Activated T-cell treated with anti-CD3 and anti-CD28 coated beads, Interleukin-2, amount 50 U/mL, for 4 hours (primary cell): ENCODE results near the gene GRK5. TPM values are rescaled to one million over a fixed set of nuclear protein-coding genes. Genes with fewer than 3 reads are reported as not detected.
A peak's percentile ranks its signal among the peaks of the same experiment; 100 is the strongest.

ENCODE experiments used
- ATAC-seq, 2 donors: fragments of 200-7000 bp; cut with Tn5 transposase; one replicate each; pipeline ENCODE4 v1.10.0; 2021
- DNase-seq: peaks from one replicate; pipeline ENCODE4 v3.0.0-alpha.2; 2020
- H3K27me3 Mint-ChIP-seq: one replicate; pipeline ENCODE4 v1.8.0; 2021; ENCODE audit warnings: low read depth, mixed read lengths
- H3K36me3 Mint-ChIP-seq: one replicate; pipeline ENCODE4 v1.8.0; 2022; ENCODE audit warnings: mixed read lengths; ENCODE audit not compliant: insufficient read depth
- H3K4me1 Mint-ChIP-seq: one replicate; pipeline ENCODE4 v1.8.0; 2021; ENCODE audit warnings: low read depth, mixed read lengths
- H3K4me3 Mint-ChIP-seq: one replicate; pipeline ENCODE4 v1.8.0; 2021; ENCODE audit warnings: mild to moderate bottlenecking, moderate library complexity, mixed read lengths
- H3K9me3 Mint-ChIP-seq: one replicate; pipeline ENCODE4 v1.8.0; 2021; ENCODE audit warnings: mixed read lengths
- total RNA-seq, 3 donors: library from RNA; stranded (reverse); gene quantifications; one replicate each; pipeline ENCODE4 v1.2.1, GENCODE V29; 2021

Gene GRK5
- total RNA-seq, 3 donors from 2014 or later: 14.0 to 15.6 (median 15.3) TPM

DNA sequence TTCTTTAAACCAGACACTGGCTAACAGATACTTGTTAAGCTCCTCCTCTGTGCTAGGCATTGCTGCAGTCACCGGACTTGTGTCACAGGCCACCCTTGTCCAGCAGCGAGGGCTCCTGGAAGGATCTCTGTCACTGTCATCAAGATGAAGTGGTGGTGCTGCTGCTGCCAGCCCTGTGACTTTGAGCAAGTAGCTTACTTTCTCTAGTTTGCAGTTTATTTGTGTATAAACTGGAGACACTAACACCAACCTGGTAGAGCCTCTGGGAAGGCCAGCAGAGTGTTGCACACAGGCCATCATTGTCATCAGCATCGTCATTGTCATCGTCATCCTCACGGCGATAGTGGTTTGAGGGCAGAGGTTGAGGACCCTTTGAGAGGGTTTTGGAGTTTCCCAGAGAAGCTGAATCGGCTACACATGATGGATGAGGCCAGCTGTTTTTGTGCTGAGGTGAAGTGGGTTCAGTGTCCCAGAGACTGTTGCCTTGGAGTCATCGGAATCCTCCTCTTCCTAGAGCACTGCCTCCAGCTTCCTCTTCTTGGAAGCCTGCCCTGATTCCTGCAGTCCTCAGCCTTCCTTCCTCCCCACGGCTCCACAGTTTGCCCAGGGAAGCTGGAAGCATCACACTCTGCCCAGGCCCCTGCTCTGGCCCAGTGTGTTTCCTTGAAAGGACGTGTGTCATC, 128.4 kb downstream of the GRK5 start:
- no peak overlapping the region for H3K4me3 Mint-ChIP-seq
- peaks cover 13% of the 10 kb centered on the region for H3K4me1 Mint-ChIP-seq
- DNase-seq: no peak
- no peaks in the 10 kb centered on the region for H3K9me3 Mint-ChIP-seq
- no peaks in the 10 kb centered on the region for H3K27me3 Mint-ChIP-seq
- ATAC-seq: no peak
- H3K36me3 Mint-ChIP-seq: peaks cover 20% of the 10 kb centered on the region

DNA sequence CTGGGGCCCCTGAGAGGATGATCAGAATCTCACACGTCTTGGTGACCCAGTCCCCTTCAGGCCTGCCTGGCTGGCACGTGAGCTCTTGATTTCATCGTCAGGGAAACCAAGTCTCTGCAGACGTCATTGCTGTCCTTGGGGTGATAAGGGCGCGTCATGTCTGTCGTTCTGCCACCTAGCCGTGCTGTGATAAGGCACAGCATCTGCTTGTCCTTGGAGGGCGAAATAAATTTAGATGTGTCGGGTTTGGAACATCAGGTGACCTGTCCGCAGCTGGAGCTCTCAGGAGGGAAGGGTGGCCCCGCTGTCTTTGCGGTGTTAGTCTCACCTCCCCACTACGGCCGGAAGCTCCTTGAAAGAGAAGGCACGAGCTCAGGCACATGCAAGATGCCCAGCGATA, 129.2 kb downstream of the GRK5 start:
- DNase-seq: no peak
- H3K4me1 Mint-ChIP-seq: peaks cover 21% of the 10 kb centered on the region
- no peaks in the 10 kb centered on the region for H3K9me3 Mint-ChIP-seq
- no peak overlapping the region for H3K4me3 Mint-ChIP-seq
- ATAC-seq: no peak
- peaks cover 23% of the 10 kb centered on the region for H3K36me3 Mint-ChIP-seq
- no peaks in the 10 kb centered on the region for H3K27me3 Mint-ChIP-seq

DNA sequence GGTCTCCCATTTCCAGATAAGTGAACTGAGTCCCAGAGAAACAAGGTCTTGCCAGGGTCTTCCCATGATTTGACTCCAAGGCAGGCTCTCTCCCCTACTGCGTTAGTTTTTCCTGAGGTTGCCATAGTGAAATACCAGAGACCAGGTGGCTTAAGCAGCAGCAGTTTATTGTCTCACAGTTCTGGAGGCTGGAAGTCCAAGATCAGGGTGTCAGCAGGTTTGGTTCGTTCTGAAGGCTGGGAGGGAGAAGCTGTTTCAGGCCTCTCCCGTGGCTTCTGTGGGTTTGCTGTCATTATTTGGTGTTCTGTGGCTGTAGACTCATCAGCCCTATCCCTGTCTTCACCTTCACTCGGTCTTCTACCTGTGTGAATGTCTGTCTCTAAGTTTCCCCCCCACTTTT, 129.9 kb downstream of the GRK5 start:
- Mint-ChIP-seq H3K27me3 (no peaks in the 10 kb centered on the region), H3K36me3 (peaks cover 23% of the 10 kb centered on the region), H3K4me3 (no peak overlapping the region), H3K9me3 (no peaks in the 10 kb centered on the region), H3K4me1 (peaks cover 25% of the 10 kb centered on the region)
- DNase-seq (no peak), ATAC-seq (no peak)

DNA sequence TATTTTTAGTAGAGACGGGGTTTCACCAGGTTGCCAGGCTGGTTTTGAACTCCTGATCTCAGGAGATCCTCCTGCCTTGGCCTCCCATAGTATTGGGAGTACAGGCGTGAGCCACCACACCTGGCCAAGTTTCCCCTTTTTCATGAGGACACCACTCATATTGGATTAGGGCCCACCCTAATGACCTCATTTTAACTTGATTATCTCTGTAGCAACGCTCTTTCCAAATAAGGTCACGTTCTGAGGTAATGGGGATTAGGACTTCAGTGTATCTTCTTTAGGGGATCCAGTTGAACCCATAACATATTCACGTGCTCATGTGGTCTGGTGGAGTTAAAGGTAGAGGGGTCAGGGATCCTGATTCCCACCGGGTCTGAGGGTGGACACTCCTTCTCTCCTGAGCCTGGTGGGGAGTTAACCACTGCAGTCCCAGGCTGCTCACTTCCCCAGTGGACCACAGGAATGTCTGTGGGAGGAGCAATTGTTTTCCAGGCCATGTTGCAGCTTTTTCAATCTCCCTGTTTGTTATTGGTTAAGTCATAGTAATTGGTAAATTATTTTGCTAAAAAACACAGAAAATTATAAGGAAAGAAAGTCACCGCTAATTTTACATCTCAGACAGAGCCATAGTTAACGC, 130.5 kb downstream of the GRK5 start:
- no peak for DNase-seq
- Mint-ChIP-seq H3K4me1 (peaks cover 27% of the 10 kb centered on the region), H3K27me3 (no peaks in the 10 kb centered on the region), H3K9me3 (no peaks in the 10 kb centered on the region), H3K4me3 (no peak overlapping the region), H3K36me3 (peaks cover 20% of the 10 kb centered on the region)
- no peak for ATAC-seq

DNA sequence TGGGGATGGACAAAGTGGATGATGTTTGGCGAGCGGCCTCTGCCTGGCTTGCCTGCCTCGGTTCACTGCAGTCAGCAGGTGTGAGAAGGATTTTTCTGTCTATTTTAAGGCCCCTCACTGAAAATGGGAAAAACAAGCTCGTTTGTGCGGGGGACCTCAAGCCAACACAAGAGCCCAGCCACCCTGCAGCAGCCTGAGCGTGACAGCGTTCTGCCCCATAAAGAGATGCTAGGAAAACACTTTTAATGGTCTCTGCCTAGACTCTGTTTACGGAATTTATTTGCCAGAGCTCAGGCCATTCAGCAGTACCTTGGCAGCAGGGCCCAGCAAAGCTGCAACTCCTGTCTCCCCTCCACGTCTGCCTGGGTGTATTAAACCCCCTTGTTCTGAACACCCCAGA, 131.7 kb downstream of the GRK5 start:
- Mint-ChIP-seq H3K4me3 (no peak overlapping the region), H3K4me1 (peaks cover 27% of the 10 kb centered on the region), H3K36me3 (peaks cover 23% of the 10 kb centered on the region), H3K27me3 (no peaks in the 10 kb centered on the region), H3K9me3 (no peaks in the 10 kb centered on the region)
- DNase-seq (no peak), ATAC-seq (no peak)

DNA sequence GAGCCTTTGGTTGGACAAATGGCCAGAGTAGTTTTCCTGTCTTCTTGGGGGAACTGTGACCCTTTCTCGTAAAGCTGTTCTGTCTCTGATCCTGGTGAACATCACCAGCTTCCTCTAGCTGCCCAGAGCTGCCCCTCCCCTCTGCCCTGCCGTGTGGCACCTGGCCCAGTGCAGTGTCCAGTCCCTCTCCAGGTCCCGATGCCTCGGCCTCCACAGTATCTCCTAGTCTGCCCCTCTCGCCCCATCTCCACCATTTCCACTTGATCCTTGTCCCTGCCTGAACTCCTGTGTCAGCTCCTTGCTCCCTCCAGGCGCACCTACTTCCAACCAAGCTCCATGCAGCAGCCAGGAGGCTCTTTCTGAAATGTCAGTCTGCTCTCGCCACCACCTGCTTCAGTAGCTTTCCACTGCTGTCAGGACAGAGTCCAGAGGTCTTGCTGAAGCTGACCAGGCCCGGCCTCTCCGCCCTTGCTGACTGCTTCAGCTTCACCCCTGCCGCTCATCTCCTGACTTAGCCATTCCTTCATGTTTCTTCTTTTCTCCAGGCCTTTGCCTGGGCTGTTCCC, 133.6 kb downstream of the GRK5 start:
- DNase-seq (no peak), ATAC-seq (no peak)
- H3K4me1 Mint-ChIP-seq: peaks cover 36% of the 10 kb centered on the region
- peaks cover 22% of the 10 kb centered on the region for H3K36me3 Mint-ChIP-seq
- H3K9me3 Mint-ChIP-seq: no peaks in the 10 kb centered on the region
- H3K27me3 Mint-ChIP-seq: no peaks in the 10 kb centered on the region
- no peak overlapping the region for H3K4me3 Mint-ChIP-seq

DNA sequence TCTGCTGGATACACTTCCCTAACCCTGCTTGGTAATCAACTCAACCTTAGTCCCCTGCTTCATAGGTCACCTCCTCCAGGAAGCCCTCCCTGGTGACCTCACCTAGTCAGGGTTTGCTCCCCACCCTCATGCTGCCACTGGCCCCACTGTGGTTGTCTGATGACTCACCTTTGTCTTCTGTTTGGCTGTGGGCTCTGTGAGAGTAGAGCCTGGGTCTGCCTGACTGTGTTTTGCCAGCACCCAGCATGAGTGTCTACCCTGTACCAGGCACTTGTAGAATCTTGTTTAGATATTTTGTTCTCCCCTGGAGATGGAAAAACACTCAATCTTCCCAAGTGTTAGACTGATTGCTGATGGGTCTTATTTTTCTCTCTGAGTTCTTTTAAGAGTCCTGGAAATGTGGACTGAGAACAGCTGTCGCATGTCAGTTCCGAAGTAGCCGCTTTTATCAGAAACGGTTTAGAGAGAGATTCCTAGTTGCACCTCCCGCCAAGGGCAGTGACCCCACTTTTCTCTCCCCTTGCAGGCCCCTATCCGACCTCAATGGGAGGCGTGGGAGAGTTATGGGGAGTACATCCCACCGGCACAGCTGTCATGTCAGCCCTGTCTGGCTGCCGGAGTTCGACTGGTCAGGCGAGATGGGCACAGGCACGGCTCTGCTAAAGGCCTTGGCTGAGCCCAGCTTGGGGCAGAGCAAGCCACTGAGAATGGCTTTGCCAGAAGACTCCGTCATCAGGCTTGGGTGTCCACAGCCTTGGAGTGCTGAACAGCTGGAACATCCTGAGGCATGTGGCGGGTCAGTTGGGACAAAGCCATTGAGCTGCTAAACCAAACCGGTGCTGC, 134.3 kb downstream of the GRK5 start:
- Mint-ChIP-seq H3K36me3 (peaks cover 18% of the 10 kb centered on the region), H3K4me3 (no peak overlapping the region), H3K9me3 (no peaks in the 10 kb centered on the region), H3K4me1 (peaks cover 36% of the 10 kb centered on the region), H3K27me3 (no peaks in the 10 kb centered on the region)
- DNase-seq: peak; percentile 44
- peak; percentile 98 for ATAC-seq

DNA sequence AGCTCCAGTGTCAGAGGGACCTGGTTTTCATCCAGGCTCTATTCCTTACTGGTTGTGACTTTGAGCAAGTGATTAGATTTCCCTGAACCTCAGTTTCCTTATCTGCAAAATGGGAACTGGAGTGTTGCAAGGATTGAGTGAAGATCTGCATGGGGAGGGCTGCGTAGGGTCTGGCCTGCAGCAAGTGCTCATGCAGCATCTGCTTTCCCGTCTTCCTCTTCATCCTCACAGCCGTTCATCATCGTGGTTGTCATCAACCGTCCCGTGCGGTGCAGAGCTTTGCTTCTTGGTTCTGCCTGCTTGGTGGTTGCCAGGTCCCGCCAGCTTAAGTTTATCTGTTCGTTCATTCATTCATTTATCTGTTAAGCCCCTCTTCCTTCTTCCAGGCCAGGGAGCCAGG, 135.0 kb downstream of the GRK5 start:
- H3K4me1 Mint-ChIP-seq: peaks cover 36% of the 10 kb centered on the region

DNA sequence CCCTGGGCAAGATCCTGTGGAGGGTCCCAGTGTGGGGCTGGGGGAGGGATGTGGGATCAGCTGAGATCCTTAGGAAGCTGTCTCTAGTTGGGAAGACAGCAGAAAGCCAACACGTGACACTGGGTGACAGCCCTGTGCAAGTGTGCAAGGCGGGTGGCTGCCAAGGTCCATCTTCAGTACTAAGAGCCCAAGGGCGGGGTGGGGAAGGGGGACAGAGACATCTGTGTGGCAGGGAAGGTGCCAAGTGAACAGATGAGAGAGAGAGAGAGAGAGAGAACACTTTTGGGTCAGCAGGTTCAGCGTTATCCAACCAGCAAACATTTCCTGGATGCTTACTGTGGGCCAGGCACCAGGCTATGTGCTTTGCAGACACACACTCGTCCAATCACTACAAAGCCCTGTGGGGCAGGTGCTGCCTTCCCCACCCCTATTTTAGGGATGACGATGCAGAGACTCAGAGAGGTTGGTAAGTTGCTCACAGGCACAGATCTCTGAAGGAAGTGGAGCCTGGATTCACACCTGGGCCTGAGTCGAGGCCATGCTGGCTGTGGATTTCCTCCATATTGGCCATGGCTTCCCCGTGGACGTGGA, 135.7 kb downstream of the GRK5 start:
- H3K36me3 Mint-ChIP-seq: peaks cover 21% of the 10 kb centered on the region
- H3K4me1 Mint-ChIP-seq: peaks cover 36% of the 10 kb centered on the region
- ATAC-seq: no peak
- no peaks in the 10 kb centered on the region for H3K27me3 Mint-ChIP-seq
- H3K4me3 Mint-ChIP-seq: no peak overlapping the region
- no peaks in the 10 kb centered on the region for H3K9me3 Mint-ChIP-seq
- no peak for DNase-seq

More for the DNA sequence above, 135.0 kb downstream of the GRK5 start:
- Mint-ChIP-seq H3K27me3 (no peaks in the 10 kb centered on the region), H3K4me3 (no peak overlapping the region), H3K9me3 (no peaks in the 10 kb centered on the region), H3K36me3 (peaks cover 17% of the 10 kb centered on the region)
- no peak for DNase-seq
- no peak for ATAC-seq

DNA sequence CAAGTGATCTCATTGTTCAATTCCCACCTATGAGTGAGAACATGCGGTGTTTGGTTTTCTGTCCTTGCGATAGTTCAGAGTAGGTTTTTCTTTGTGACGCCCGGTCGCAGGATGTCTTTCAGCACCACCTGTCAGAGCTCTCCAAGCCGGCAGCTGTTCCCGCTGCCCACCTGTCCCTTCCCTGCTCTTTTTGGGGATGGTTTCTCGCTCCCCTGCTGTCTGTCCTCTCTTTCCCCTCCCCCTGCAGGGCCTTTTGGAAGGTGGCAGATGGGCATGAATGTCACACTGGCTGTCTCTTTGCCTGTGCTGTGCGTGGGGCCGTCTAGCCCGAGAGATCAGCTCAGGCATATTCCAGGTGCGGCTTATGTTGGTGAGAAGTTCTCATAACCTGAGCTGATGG, 137.0 kb downstream of the GRK5 start:
- Mint-ChIP-seq H3K27me3 (no peaks in the 10 kb centered on the region), H3K4me3 (no peak overlapping the region), H3K9me3 (no peaks in the 10 kb centered on the region), H3K36me3 (peaks cover 30% of the 10 kb centered on the region), H3K4me1 (peaks cover 36% of the 10 kb centered on the region)
- DNase-seq (no peak), ATAC-seq (no peak)

DNA sequence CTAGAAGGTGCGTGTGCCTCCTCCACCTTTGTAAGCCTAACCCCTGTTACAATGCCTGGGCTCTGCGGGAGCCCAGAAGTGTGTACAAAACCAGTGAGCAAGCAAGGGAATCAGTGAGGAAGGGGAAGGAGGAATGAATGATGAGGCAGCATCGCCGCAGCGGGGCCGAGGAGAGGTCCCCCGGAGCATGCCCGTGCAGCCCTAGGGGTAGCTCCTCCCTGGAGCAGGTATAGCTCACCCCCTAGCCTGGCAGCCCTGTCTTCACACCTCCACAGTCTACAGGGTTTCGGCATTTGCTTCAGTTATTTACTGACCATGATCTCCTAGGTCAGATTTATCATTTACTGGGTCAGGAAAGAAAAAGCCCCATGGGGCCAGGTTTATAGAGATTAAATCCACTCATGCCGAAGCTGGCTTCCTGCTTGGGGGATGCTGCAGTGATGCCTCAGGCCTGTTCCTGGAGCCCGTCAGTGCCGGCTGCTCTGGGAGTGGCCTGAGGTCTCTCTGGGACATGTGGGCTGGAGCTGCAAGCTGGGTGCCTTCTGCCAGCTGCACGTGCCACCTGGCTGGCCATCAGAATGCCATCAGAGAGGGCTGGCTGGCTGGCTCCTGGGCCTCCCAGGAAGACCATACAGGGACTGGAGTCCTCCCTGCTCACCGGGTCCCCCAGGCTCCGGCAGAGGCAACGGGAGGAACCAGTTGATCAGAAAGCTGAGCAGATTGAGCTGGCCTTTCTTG, 138.9 kb downstream of the GRK5 start:
- Mint-ChIP-seq H3K9me3 (peaks cover 9% of the 10 kb centered on the region), H3K4me1 (peaks cover 31% of the 10 kb centered on the region), H3K36me3 (peaks cover 39% of the 10 kb centered on the region), H3K4me3 (no peak overlapping the region), H3K27me3 (no peaks in the 10 kb centered on the region)
- ATAC-seq (no peak), DNase-seq (no peak)

DNA sequence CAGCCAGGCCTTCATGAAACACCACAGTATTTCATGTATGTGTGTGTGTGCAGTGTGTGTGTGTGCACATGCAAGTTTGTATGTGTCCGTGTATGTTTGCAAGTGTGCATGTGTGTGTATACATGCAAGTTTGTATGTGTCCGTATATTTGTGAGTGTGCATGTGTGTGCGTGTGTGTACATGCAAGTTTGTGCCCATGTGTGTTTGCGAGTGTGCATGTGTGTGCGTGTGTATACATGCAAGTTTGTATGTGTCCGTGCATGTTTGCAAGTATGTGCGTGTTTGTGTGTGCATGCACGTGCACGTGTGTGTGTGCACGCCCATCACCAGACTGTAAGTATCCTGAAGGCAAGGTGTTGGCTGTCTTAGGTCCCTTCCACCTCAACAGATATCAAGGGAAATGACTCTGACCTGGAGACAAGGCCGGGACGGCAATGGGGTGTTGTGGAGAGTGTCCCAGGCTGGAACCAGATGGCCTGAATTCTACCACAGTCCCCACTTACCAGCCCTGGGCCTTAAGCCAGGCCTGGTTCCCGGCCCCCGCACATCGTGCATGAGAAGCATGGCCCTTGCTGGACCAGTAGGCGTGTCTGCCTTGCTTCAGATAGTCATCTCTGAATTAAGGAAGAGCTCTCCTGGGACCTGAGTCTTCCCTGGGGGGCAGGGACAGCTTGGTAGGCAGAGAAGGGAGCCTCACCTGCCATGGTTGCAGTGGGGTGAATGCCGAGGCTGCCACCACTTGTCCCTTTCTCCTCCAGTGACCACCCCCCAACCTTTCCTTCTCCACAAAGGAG, 140.0 kb downstream of the GRK5 start:
- no peak overlapping the region for H3K4me3 Mint-ChIP-seq
- H3K27me3 Mint-ChIP-seq: no peaks in the 10 kb centered on the region
- peaks cover 22% of the 10 kb centered on the region for H3K4me1 Mint-ChIP-seq

DNA sequence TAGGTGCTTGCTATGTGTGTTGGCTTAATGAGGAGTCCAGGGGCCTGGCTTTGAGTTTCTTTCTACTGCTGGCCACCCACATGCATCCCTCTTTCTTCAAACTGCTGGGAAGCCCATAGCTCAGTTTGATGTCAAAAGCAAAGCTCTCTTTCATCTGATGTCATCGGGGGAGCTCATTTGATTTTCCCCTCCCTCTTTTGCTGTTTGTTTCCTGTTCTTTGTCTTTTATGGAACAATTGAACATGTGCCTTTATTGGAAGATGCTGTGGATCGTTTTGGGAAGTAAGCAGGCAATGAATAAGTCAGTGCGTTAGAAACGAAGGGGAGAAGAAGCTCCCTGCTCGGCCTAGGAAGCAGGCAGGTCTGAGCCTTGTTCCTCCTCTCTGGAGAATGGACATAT, 140.7 kb downstream of the GRK5 start:
- ATAC-seq (no peak), DNase-seq (no peak)
- Mint-ChIP-seq H3K4me1 (peaks cover 17% of the 10 kb centered on the region), H3K27me3 (no peaks in the 10 kb centered on the region), H3K4me3 (no peak overlapping the region), H3K36me3 (peaks cover 53% of the 10 kb centered on the region), H3K9me3 (peaks cover 14% of the 10 kb centered on the region)

More for the DNA sequence above, 140.0 kb downstream of the GRK5 start:
- ATAC-seq (no peak), DNase-seq (no peak)
- Mint-ChIP-seq H3K9me3 (peaks cover 14% of the 10 kb centered on the region), H3K36me3 (peaks cover 46% of the 10 kb centered on the region)
